PC-3 (cell line): ENCODE data around the gene MGAT4D.

Experiments
- CTCF ChIP-seq: fragments of 300-600 bp; sonication (generic); conservative IDR thresholded peaks from 2 replicates; pipeline ENCODE4 v1.5.1; 2017; ENCODE audit warnings: antibody characterized with exemption, low read depth, mild to moderate bottlenecking, low read length
- EZH2 ChIP-seq: fragments of 300-600 bp; sonication (generic); IDR thresholded peaks from one replicate; pipeline ENCODE4 v1.6.1; 2017; ENCODE audit warnings: antibody characterized with exemption, mild to moderate bottlenecking, low read length; ENCODE audit not compliant: unreplicated experiment
- EZH2phosphoT487 ChIP-seq: fragments of 300-600 bp; sonication (generic); IDR thresholded peaks from 2 replicates; pipeline ENCODE4 v1.6.1; 2018; ENCODE audit warnings: mild to moderate bottlenecking, antibody characterized with exemption, low read length, borderline replicate concordance

- 0 out of 2 replicates have a peak, but pooled peaks have one; percentile 24 for TF ChIP-seq CTCF
- TF ChIP-seq EZH2: no peak
- no peak for TF ChIP-seq EZH2phosphoT487
These were observed 102.4 kb downstream of the MGAT4D start for GRCh38 chr4:140395668-140396067.
